HCT116 (cell line): ENCODE measurements around the gene DTD1. TPM values are rescaled to one million over a fixed set of nuclear protein-coding genes. Genes with fewer than 3 reads are reported as not detected.

Source experiments
- ATAC-seq: fragments of 200-7000 bp; cut with Tn5 transposase; 2 replicates; pipeline ENCODE4 v1.9.1; 2020; ENCODE audit warnings: mild to moderate bottlenecking, moderate library complexity
- BruUV-seq: library from RNA; stranded (reverse); fragments of 400-500 nt; replicated peaks from 2 replicates; lab custom pipeline; 2021; lab: Mats Ljungman, UMichigan
- CTCF ChIA-PET: fragments of 300-600 bp; sonication (Branson Sonifier 250); formaldehyde crosslinking; loops from one replicate; lab custom pipeline; 2021; ENCODE audit warnings: antibody characterized with exemption; lab: Charles Lee
- POLR2A ChIA-PET: fragments of 300-600, 350-600 bp; sonication (Branson Sonifier 250); formaldehyde crosslinking; loops from one replicate; lab custom pipeline; 2021; ENCODE audit warnings: antibody characterized with exemption; lab: Charles Lee
- RAD21 ChIA-PET, 2 experiments: fragments of 300-600 bp; sonication (Branson Sonifier 250); formaldehyde crosslinking; loops; one replicate each; lab custom pipeline; 2023; ENCODE audit warnings: low total read pairs in 2 of 2; ENCODE audit not compliant: uncharacterized antibody in 2 of 2, unreplicated experiment in 2 of 2, low non-redundant PET in 1 of 2; lab: Charles Lee
- DNase-seq: peaks from one replicate; pipeline ENCODE4 v3.0.0-alpha.2; 2010; ENCODE audit warnings: low read depth, low spot score
- H2AFZ ChIP-seq: fragments of 200-600 bp; shearing (Covaris generic), sonication (generic); 2 replicates; pipeline ENCODE4 v1.6.1; 2017; ENCODE audit warnings: low read depth, mixed run types, mixed read lengths, antibody characterized with exemption, low read length; ENCODE audit not compliant: poor library complexity, severe bottlenecking
- H3K27ac ChIP-seq: 2 replicates; pipeline ENCODE4 v1.5.1; 2012; ENCODE audit warnings: low read depth, low read length
- H3K27me3 ChIP-seq: fragments of 200-600 bp; sonication (generic); 2 replicates; pipeline ENCODE4 v1.6.1; 2016; ENCODE audit warnings: mixed run types, low read length, mixed read lengths; ENCODE audit not compliant: insufficient read depth
- H3K36me3 ChIP-seq, 2 experiments: fragments of 200-500 bp in 1 of 2; fragments of 200-600 bp in 1 of 2; sonication (Bioruptor generic) in 1 of 2; sonication (generic) in 1 of 2; 2 replicates each; pipeline versions ENCODE4 v1.5.1 to v1.6.1; 2014 to 2016; ENCODE audit warnings: low read length in 2 of 2, inconsistent platforms in 1 of 2, mixed read lengths in 1 of 2, mixed run types in 1 of 2; ENCODE audit not compliant: insufficient read depth in 2 of 2, control insufficient read depth in 1 of 2
- H3K4me1 ChIP-seq, 2 experiments: fragments of 200-600 bp in 1 of 2; sonication (generic) in 1 of 2; 2 replicates each; pipeline versions ENCODE4 v1.5.1 to v1.6.1; 2012 to 2017; ENCODE audit warnings: low read length in 2 of 2, inconsistent platforms in 1 of 2, mild to moderate bottlenecking in 1 of 2, mixed read lengths in 1 of 2, mixed run types in 1 of 2, moderate library complexity in 1 of 2; ENCODE audit not compliant: insufficient read depth in 2 of 2, control insufficient read depth in 1 of 2
- H3K4me2 ChIP-seq: fragments of 200-600 bp; sonication (generic); 2 replicates; pipeline ENCODE4 v1.6.1; 2017; ENCODE audit warnings: mixed run types, low read length, mixed read lengths
- H3K4me3 ChIP-seq, 2 experiments: fragments of 200-600 bp in 1 of 2; sonication (generic) in 1 of 2; replicated peaks in 1 of 2; 2 replicates each; pipeline ENCODE4 v1.5.1; 2011 to 2016; ENCODE audit warnings: low read length in 2 of 2, control low read depth in 1 of 2, low read depth in 1 of 2, mild to moderate bottlenecking in 1 of 2, mixed read lengths in 1 of 2, mixed run types in 1 of 2
- H3K79me2 ChIP-seq: fragments of 200-600 bp; sonication (generic); 2 replicates; pipeline ENCODE4 v1.6.1; 2017; ENCODE audit warnings: mild to moderate bottlenecking, mixed run types, low read length, moderate library complexity, mixed read lengths; ENCODE audit not compliant: insufficient read depth
- H3K9ac ChIP-seq: fragments of 200-600 bp; sonication (generic); 2 replicates; pipeline ENCODE4 v1.6.1; 2016; ENCODE audit warnings: low read length, mixed read lengths
- H3K9me2 ChIP-seq: fragments of 200-600 bp; sonication (generic), shearing (Covaris generic); 2 replicates; pipeline ENCODE4 v1.6.1; 2017; ENCODE audit warnings: mixed run types, mild to moderate bottlenecking, moderate library complexity; ENCODE audit not compliant: insufficient read depth
- H3K9me3 ChIP-seq, 2 experiments: fragments of 200-500 bp in 1 of 2; fragments of 200-600 bp in 1 of 2; sonication (Bioruptor generic) in 1 of 2; sonication (generic) in 1 of 2; 2 replicates each; pipeline ENCODE4 v1.6.1; 2014 to 2017; ENCODE audit warnings: low read length in 2 of 2, mixed read lengths in 2 of 2, inconsistent platforms in 1 of 2, low read depth in 1 of 2, mild to moderate bottlenecking in 1 of 2, mixed run types in 1 of 2, moderate library complexity in 1 of 2; ENCODE audit not compliant: control insufficient read depth in 1 of 2, insufficient read depth in 1 of 2
- H4K20me1 ChIP-seq: fragments of 200-600 bp; sonication (generic), shearing (Covaris generic); 2 replicates; pipeline ENCODE4 v1.6.1; 2017; ENCODE audit warnings: mixed run types, mild to moderate bottlenecking, moderate library complexity; ENCODE audit not compliant: insufficient read depth
- CBX3 ChIP-seq: IDR thresholded peaks from 2 replicates; pipeline ENCODE4 v1.6.1; 2012; ENCODE audit warnings: low read depth
- CEBPB ChIP-seq: IDR thresholded peaks from 2 replicates; pipeline ENCODE4 v1.6.1; 2012; ENCODE audit warnings: low read depth
- EGR1 ChIP-seq: IDR thresholded peaks from 2 replicates; pipeline ENCODE4 v1.6.1; 2012; ENCODE audit warnings: low read depth
- ELF1 ChIP-seq: IDR thresholded peaks from 2 replicates; pipeline ENCODE4 v1.6.1; 2012; ENCODE audit warnings: low read depth, borderline replicate concordance
- EZH2 ChIP-seq: fragments of 200-600 bp; sonication (generic); IDR thresholded peaks from 2 replicates; pipeline ENCODE4 v1.6.1; 2017; ENCODE audit warnings: antibody characterized with exemption, mixed run types
- EZH2phosphoT487 ChIP-seq: fragments of 200-600 bp; IDR thresholded peaks from 2 replicates; pipeline ENCODE4 v1.6.1; 2018; ENCODE audit warnings: antibody characterized with exemption, borderline replicate concordance
- FOSL1 ChIP-seq: IDR thresholded peaks from 2 replicates; pipeline ENCODE4 v1.6.1; 2012; ENCODE audit warnings: low read depth
- POLR2A ChIP-seq: IDR thresholded peaks from 2 replicates; pipeline ENCODE4 v1.7.0; 2011; ENCODE audit warnings: borderline replicate concordance; ENCODE audit not compliant: insufficient read depth, insufficient read length; ENCODE audit errors: extremely low read depth
- POLR2AphosphoS5 ChIP-seq: IDR thresholded peaks from 2 replicates; pipeline ENCODE4 v1.6.1; 2011; ENCODE audit warnings: mild to moderate bottlenecking, low read depth, low read length, moderate library complexity
- RAD21 ChIP-seq: IDR thresholded peaks from 2 replicates; pipeline ENCODE4 v1.6.1; 2012; ENCODE audit warnings: low read depth, mild to moderate bottlenecking
- SIN3A ChIP-seq: IDR thresholded peaks from 2 replicates; pipeline ENCODE4 v1.6.1; 2012; ENCODE audit warnings: low read depth
- SRF ChIP-seq: IDR thresholded peaks from 2 replicates; pipeline ENCODE4 v1.6.1; 2012; ENCODE audit warnings: low read depth
- TCF7L2 ChIP-seq: IDR thresholded peaks from 2 replicates; pipeline ENCODE4 v1.7.0; 2011; ENCODE audit warnings: borderline replicate concordance, inconsistent platforms; ENCODE audit not compliant: insufficient read depth, insufficient read length; ENCODE audit errors: extremely low read depth
- ZFX ChIP-seq: fragments of 450-650 bp; IDR thresholded peaks from 2 replicates; pipeline ENCODE4 v1.6.1; 2017
- ZNF274 ChIP-seq: fragments of 200-500 bp; sonication (Bioruptor generic); IDR thresholded peaks from 2 replicates; pipeline ENCODE4 v1.6.1; 2014; ENCODE audit warnings: mild to moderate bottlenecking, low read depth, low read length, inconsistent platforms
- intact Hi-C: fragments of 100-400 bp; cut with micrococcal nuclease; formaldehyde crosslinking; loops from 2 replicates; pipeline ENCODE4 v1.10.0; 2022
- total RNA-seq: library from RNA; stranded (reverse); gene quantifications from one replicate; pipeline ENCODE4 v1.2.1, GENCODE V29; 2021; ENCODE audit not compliant: unreplicated experiment
- TF ChIP-seq, protein P1 (sequence below): IDR thresholded peaks from 2 replicates; pipeline ENCODE4 v1.6.1; 2011; ENCODE audit warnings: mild to moderate bottlenecking, low read length, moderate library complexity; ENCODE audit not compliant: insufficient replicate concordance; ENCODE audit errors: extremely low read depth
- TF ChIP-seq, protein P2 (sequence below): IDR thresholded peaks from 2 replicates; pipeline ENCODE4 v1.6.1; 2012; ENCODE audit warnings: low read depth

DTD1 gene
- total RNA-seq, 1 experiment from 2014 or later, result 54.5 TPM

- Histone ChIP-seq H3K9ac (no peak overlapping the region), H4K20me1 (no peaks in the 10 kb centered on the region), H3K4me1 (peaks cover 0 to 8% of the 10 kb centered on the region in 2 experiments; a peak in 1 of 4 replicates), H3K36me3 (no peaks in the 10 kb centered on the region; a peak in 1 of 4 replicates), H3K27me3 (no peaks in the 10 kb centered on the region), H3K79me2 (no peaks in the 10 kb centered on the region), H2AFZ (no peak overlapping the region), H3K4me3 (no peak overlapping the region), H3K4me2 (no peak overlapping the region), H3K27ac (no peak overlapping the region)
- no TSS peak for BruUV-seq
- no peak for ATAC-seq
- ChIA-PET RAD21 (no interaction called here), POLR2A (no interaction called here)
- TF ChIP-seq ELF1, result no peak
- no peak for TF ChIP-seq RAD21
- TF ChIP-seq CBX3, result no peak
- no peak for TF ChIP-seq EZH2phosphoT487
- TF ChIP-seq EGR1, result no peak
- TF ChIP-seq CEBPB, result no peak
- no peak for TF ChIP-seq EZH2
- TF ChIP-seq FOSL1, result no peak
- TF ChIP-seq, all 23 proteins: peak for 0
- CTCF ChIA-PET, result no interaction called here
- no peaks in the 10 kb centered on the region for H3K9me2 ChIP-seq
- DNase-seq, result no peak
- intact Hi-C loops, result no loop called here
- no peaks in the 10 kb centered on the region for H3K9me3 ChIP-seq
These were observed 151.9 kb downstream of the DTD1 start for GRCh38 chr20:18739751-18740166.

DNA sequence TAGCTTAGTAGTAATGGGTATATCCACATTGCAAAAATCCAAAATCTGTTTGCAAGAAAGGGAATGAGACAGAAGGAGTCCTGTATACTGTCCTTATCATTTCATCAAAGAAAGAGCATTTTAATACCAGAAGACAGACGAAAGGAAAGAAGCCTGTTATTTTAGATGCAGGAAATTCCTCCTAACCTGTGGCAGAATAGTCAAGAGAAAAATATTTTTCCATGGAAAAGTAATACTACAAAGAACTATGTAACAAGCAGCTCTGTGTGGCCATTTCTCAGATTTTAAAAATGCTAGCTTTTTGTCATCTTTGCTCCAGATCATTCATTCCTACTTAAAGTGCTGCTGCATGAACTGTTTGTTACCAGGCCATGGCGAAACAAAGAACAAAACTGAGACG lies 152.9 kb downstream of the DTD1 start:
- Histone ChIP-seq H3K4me1 (peaks cover 0 to 8% of the 10 kb centered on the region in 2 experiments; a peak in 1 of 4 replicates), H3K27ac (no peak overlapping the region), H3K4me3 (no peak overlapping the region), H3K79me2 (no peaks in the 10 kb centered on the region), H3K9ac (no peak overlapping the region), H3K4me2 (no peak overlapping the region), H3K27me3 (no peaks in the 10 kb centered on the region), H4K20me1 (no peaks in the 10 kb centered on the region), H3K9me3 (no peaks in the 10 kb centered on the region), H3K36me3 (no peaks in the 10 kb centered on the region; a peak in 1 of 4 replicates), H2AFZ (no peak overlapping the region), H3K9me2 (no peaks in the 10 kb centered on the region)
- ChIA-PET POLR2A (no interaction called here), RAD21 (no interaction called here), CTCF (no interaction called here)
- intact Hi-C loops, result no loop called here
- DNase-seq (no peak), ATAC-seq (no peak)
- no TSS peak for BruUV-seq
- TF ChIP-seq FOSL1 (no peak), SIN3A (no peak), ZNF274 (no peak), POLR2AphosphoS5 (no peak), POLR2A (no peak), SRF (no peak), EZH2 (no peak), TCF7L2 (no peak), CBX3 (no peak), EGR1 (no peak), EZH2phosphoT487 (no peak), ELF1 (no peak), ZFX (no peak)
- TF ChIP-seq, protein P1, sequence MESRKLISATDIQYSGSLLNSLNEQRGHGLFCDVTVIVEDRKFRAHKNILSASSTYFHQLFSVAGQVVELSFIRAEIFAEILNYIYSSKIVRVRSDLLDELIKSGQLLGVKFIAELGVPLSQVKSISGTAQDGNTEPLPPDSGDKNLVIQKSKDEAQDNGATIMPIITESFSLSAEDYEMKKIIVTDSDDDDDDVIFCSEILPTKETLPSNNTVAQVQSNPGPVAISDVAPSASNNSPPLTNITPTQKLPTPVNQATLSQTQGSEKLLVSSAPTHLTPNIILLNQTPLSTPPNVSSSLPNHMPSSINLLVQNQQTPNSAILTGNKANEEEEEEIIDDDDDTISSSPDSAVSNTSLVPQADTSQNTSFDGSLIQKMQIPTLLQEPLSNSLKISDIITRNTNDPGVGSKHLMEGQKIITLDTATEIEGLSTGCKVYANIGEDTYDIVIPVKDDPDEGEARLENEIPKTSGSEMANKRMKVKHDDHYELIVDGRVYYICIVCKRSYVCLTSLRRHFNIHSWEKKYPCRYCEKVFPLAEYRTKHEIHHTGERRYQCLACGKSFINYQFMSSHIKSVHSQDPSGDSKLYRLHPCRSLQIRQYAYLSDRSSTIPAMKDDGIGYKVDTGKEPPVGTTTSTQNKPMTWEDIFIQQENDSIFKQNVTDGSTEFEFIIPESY, result no peak
- TF ChIP-seq, protein P2, sequence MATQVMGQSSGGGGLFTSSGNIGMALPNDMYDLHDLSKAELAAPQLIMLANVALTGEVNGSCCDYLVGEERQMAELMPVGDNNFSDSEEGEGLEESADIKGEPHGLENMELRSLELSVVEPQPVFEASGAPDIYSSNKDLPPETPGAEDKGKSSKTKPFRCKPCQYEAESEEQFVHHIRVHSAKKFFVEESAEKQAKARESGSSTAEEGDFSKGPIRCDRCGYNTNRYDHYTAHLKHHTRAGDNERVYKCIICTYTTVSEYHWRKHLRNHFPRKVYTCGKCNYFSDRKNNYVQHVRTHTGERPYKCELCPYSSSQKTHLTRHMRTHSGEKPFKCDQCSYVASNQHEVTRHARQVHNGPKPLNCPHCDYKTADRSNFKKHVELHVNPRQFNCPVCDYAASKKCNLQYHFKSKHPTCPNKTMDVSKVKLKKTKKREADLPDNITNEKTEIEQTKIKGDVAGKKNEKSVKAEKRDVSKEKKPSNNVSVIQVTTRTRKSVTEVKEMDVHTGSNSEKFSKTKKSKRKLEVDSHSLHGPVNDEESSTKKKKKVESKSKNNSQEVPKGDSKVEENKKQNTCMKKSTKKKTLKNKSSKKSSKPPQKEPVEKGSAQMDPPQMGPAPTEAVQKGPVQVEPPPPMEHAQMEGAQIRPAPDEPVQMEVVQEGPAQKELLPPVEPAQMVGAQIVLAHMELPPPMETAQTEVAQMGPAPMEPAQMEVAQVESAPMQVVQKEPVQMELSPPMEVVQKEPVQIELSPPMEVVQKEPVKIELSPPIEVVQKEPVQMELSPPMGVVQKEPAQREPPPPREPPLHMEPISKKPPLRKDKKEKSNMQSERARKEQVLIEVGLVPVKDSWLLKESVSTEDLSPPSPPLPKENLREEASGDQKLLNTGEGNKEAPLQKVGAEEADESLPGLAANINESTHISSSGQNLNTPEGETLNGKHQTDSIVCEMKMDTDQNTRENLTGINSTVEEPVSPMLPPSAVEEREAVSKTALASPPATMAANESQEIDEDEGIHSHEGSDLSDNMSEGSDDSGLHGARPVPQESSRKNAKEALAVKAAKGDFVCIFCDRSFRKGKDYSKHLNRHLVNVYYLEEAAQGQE, result no peak
